NCI-H2196 (cell line): Measurements from ENCODE around the gene DNAH17.

ENCODE experiments used
- DNase-seq: peaks from one replicate; lab custom pipeline; 2025; ENCODE audit not compliant: unreplicated experiment; lab: John Stamatoyannopoulos, UW

DNAH17 gene

DNA sequence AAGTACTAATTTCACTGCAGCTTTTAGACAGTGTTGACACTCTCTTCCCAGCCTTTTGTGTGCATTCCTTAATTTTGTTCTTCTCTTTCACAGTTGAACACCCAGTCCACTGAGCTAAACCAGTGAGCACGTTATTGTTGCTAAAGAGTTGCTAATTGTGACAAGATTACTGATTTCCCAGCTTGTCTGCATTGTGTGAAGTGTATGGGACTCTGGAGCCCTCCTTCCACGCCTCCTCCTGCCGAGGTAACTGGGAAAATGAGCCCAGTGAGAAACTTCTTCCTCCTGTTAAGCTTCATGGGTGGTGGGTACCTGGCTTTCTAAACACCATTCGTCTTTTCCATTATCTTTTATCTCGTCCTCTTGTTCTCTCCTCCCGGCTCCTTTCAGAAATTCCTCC, 29.8 kb upstream of the DNAH17 start:
- DNase-seq: no peak

DNA sequence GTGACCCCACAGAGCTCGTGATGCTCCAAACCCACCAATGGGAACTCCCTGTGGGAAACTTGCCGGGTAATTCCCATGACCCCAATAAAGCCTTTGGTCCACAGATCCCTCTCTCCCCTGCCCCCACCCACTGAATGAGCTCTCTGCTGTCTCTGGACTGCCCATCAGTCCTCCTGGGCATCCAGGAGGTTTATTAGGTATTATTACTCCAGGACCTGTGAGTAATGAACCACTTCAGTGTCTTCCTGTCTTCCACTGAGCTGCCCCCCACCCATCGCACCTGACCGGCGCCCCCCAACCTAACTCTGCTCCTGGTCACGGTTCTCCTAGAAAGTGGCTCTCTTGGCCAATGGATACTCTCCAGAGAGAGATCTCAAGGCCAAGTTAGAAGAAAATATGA, 28.7 kb upstream of the DNAH17 start:
- DNase-seq: no peak

DNA sequence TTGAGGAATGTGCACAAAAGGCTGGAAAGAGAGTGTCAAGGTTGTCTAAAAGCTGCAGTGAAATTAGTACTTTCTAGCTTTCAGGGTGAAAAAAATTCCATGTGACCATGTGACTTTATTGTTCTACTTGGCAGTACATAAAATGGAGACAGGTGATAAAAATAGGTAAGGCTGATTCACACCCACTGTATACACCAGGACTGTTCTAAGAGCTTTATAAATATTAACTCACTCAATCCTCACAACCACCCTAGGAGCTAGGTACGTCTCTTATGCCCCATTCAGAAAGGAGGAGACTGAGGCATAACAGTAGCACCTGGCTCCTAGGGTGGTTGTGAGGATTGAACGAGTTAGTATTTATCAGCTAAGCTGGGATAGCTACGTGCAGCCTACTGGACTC, 28.2 kb upstream of the DNAH17 start:
- no peak for DNase-seq

DNA sequence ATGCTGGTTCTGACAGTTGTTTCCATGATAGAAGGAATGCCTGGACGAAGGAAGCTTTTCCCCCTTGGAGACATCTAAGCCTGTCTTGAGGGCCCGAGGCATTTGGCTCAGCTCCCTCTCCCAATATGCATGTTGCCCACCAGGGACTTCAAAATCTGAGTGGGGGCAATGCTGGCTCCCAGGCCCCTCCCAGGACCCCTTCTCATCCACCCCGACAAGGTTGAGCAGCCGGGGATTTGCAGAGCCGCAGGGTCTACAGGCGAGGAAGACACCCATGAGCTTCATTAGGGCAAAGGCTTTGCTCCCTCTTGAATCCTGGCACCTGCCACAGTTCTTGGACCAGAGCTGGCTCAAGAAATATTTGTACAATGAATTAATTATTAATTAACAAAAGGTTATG, 25.1 kb upstream of the DNAH17 start:
- no peak for DNase-seq

DNA sequence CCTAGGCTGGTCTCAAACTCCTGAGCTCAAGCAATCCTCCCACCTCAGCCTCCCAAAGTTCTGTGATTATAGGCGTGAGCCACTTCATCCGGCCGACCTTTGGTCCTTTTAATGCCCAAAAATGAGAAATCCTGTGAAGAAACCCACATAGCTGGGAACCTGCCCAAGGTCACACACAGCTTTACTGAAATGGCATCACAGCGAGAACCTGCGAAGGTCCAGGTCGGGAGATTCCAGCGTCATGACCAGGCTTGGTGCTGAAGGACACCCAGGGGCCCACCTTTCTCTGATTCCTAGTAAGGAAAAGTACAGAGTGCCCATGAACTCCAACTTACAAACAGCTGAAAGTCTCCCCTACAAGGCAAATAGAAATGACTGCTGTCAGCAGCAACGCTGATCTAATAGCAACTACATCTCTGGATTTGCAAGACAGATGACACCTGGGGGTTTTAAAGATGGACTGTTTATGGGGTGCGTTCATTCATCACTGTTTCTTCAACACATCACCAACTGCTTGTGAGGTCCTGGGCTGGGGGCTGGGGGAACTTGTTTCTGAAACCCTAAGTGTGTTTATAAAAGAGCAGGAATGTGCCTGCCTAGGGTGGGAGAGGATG, 24.5 kb upstream of the DNAH17 start:
- no peak for DNase-seq

DNA sequence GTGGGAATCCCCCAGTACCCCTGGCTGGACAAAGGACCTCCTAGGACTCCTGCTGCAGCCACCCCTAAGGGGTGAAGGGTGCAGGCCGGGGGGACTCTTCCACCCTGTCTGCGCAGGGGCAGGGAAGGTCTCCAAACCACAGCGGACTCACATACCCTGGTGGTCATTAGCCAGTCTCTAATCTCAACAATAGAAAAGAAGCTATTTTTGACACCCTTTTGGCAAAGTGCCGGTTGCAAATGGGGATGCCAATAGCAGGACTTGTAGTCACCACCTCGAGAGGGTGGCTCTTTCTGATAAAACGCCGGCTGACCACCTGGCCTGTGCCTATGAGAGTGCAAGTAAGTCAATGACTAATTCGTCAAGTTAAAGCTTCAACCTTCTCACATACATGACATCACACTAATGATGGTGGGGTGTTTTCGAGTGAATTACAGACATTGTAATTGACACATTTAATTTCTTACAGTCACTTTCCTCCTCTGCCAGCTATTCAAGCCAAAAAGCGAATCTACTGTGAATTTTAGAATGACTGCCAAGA, 23.1 kb upstream of the DNAH17 start:
- no peak for DNase-seq

DNA sequence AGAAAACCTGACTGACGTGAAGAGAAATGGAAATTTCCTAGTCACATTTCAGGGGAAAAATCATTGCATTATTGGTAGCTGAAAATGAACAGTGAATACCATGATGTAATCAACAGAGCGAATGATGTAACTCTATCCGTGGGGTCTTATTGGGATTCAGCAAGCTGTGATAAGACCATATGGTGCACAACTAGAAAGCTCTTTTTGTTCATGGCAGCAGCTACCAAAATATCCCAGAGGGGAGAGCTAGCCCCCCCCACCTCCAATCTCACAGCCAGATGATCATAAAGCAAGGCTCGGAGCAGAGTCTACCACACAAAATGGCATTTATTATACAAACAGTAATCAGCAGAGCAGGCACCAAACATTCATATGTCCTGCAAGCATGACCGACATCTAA, 22.2 kb upstream of the DNAH17 start:
- DNase-seq: no peak

DNA sequence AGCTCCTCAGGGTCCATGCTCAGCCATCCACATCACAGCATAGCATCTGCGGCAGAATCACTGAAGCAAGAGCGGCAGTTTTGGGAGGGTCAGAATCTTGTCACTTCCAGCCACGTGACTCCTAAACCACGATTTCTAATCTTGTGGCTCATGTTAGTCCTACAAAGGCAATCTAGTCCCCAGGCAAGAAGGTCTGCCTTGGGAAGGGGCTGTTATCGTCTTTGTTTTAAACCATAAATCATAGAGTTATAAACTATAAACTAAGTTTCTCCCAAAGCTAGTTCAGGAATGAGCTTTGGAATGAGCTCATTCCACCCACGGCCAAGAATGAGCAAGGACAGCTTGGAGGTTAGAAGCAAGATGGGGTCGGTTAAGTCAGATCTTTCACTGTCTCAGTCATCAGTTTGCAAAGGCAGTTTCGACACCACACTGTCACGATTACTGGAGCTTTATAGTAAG, 20.8 kb upstream of the DNAH17 start:
- DNase-seq: no peak

DNA sequence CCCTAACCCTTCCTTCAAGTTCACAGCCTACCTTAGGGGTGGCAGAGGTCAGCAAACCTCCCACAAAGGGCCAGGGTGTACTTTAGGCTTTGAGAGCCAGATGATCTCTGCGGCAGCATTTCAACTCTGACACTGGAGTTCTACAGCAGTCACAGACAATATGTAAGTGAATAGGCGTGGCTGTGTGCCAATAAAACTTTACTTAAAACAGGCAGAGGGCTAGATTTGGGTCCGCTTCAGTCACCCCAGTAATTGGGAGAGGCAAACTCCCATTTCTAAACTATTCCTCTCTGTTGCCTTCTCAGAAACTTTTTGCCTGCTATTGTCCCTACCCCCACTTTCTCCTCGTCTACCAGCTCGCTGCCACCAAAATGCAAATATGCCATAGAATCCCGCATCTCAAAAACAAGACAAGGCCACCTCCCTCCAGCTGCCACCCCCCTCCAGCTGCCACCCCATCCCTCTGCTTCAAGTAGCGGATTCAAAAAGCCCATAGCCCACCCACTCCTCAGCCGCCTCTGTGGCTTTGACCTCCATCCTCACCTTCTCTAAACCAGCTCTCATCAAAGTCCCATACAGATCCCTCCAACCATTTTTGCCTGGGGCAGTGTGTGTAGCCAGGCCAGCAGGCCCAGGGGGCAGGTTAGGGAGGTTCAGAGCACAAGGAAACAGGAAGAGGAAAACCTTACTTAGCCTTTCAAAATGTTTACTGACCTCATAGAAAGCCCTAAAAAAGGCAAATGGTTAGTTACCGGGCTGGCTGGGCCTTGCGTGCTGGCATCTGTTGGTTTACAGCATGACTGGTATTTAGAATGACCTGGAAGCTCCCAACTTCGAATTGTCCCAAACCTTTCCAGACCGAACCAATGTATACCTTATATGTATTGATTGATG, 19.9 kb upstream of the DNAH17 start:
- no peak for DNase-seq

DNA sequence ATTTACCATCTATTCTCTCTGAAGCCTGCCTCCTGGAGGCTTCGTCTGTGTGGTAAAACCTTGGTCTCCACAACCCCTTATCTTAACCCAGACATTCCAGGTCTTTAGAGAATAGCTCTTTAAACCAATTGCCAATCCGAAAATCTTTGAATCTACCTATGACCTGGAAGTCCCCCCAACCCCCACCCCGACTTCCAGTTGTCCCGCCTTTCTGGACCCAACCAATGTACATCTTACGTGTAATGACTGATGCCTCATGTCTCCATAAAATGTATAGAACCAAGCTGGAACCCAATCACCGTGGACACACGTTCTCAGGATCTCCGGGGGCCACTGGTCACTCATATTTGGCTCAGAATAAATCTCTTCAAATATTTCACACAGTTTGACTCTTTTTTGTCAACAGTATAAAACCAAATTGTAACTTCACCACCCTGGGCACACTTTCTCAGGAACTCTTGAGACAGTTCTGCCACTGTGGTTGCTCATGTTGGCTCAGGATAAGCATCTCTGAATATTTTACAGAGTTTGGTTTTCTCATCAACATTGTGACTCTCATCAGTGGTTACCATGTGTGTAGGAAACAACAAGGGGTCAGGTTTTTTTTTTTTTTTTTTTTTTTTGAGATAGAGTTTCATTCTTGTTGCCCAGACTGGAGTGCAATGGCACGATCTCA, 18.1 kb upstream of the DNAH17 start:
- no peak for DNase-seq

DNA sequence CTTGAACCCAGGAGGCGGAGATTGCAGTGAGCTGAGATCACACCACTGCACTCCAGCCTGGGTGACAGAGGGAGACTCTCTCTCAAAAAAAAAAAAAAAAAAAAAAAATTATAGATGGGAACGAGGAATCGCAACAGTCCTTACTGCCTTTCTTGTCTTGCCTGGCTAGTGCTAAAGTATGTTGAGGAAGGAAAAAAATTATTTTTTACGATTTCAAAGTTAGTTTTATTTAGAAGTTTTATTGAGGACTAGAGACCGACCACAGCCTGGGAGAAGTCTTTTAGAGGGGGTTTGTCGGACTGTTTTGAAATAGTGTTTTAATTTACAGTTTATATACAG, 15.8 kb upstream of the DNAH17 start:
- DNase-seq: no peak

DNA sequence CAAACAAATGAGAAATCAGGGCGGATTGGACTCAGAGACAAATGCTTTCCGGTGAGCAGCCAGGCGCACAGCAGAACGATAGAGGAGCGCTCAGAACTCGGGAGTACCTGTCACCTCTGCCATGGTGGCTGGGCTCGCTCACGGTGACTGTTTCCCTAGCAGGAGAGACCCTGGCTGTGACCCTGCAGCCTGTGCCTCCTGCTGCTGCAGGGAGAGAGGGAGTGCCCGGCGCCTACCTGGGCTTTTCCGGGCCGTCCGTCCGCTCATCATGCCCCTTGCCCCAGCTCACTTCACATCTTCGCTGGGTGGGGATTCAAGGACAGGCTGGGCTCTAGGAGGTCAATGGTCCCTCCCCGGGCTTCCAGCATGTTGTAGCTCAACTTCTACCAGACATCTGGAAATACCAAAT, 14.1 kb upstream of the DNAH17 start:
- no peak for DNase-seq

DNA sequence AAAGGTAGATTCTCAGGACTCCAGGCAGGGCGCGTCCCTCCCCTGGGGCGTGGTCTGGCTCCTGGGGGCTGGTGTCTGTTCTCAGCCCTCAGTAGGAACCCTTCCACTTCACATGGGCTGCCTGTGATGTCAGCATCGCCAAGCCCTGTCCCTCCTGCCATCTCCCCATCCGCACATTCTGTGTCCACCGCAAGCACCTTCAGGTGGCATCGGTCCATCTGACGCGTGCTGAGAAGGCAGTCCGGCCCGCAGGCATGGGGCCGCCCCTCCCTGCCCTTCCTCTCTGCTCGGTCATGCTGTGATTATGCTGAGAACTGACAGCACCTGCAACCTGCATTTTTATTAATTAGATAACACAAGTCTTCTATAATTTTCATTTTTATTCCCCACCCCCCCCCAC, 12.7 kb upstream of the DNAH17 start:
- DNase-seq: no peak

DNA sequence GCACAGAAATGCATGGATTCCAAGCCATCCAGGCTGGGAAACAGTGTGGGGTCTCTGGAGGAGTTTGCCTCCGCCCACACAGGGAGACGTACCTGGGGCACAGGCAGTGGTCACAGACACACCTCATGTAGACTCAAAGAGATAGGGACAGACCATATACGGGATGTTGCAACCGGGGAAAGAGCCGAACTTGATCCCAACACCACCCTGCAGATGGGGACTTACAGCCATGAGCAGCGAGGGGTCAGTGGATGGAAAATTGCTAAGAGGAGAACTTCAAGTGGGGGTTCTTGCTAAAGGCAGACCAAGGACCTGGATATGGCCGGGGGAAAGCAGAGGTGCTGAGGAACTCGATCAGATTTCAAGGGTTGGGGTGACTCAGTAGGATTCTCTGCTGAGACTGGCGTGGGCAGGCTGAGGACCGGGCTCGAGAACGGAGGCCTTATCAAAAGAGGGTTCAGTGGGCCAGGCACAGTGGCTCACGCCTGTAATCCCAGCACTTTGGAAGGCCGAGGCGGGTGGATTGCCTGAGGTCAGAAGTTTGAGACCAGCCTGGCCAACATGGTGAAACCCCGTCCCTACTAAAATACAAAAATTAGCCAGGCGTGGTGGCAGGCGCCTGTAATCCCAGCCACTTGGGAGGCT, 12.0 kb upstream of the DNAH17 start:
- no peak for DNase-seq

DNA sequence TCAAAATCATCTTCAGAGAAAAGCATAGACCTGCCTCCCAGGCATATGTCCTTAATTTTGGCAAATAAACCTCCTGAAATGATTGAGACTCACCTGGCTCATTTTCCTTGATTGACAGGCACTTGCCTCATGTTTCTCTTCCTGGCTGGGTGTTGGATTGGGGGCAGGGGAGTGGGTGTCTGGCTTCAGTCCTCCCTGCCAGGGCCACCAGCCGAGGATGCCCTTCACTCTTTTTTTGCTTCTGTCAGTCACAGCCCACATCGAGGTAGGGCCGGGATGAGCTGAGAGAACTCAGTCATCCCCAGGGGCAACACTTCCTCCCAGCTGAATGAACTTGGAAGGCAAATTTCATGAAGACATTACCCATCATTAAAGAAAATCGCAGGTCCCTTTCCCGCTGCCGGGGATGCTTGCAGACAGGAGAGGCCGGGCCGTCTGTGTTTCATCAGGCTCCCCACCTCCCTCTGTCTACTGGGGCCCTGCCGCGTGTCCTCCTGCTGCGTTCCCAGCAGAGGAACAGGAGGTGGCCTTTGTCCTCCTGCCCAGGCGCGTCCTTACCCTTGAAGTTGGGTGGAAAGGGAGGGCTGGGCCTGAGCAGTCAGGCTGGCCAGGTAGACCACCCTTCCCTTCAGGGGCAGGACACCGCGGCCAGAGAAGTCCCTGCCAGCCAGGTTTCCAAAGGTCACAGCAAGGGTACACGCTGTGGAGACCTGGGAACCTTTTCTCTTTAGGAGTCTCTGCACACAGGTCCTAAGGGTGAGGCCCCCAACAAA, 11.2 kb upstream of the DNAH17 start:
- DNase-seq: no peak

DNA sequence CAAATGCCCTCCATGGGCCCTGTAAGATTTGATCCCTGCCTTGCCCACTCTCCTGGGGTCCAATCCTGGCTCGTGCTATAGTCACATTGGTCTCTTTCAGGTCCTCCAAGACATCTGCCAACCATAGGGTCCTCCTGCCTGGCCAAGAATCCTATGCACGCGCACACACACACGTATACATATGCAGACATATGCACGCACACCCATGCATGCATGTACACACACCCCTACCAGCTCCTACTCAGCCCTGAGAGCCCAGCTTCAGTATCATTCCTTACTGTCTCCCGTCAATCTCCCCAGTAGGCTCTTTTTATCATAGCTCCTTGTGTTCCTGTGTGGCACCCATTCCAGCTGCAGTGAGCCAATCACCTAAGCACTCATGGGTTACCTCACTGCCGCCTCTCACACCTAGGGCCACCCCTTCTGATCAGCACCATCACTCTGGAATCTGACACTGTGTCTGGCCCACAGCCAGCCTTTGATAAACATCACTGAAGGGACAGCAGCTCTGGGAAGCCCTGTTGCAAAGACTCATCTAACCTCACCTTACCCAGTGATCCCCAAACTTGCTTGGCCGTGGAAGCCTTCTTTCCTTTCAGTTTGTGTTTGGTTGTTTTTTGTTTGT, 7.9 kb upstream of the DNAH17 start:
- no peak for DNase-seq

DNA sequence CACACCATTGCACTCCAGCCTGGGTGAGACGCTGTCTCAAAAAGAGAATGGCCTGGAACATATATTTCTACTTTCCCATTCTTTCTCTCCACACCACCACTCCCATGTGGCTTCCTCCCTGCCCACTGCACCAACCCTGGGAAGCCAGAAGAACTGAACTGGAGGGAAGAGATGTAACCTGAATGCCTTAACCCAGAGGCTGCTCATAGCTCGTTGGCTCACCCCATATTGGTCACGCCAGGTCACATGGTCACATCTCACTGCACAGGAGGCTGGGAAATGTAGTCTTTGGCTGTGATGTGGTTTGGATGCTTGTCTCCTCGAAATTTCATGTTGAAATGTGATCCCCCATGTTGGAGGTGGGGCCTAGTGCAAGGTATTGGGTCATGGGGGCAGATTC, 5.9 kb upstream of the DNAH17 start:
- no peak for DNase-seq

DNA sequence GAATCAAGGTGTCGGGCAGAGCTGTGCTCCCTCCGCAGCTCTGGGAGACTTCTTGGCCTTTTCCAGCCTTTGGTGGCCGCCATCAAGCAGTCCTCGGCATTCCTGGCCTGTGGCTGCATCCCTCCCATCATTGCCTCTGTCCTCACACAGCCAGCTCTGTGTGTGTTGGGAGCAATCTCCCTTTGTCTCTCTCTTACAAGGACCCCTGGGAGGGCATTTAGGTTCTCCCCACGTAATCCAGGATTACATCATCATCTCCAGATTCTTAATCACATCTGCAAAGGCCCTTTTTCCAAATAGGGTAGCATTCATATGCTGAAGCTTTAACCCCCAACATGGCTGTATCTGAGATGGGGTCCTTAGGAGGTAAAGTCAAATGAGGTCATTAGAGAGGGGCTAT, 4.1 kb upstream of the DNAH17 start:
- no peak for DNase-seq

DNA sequence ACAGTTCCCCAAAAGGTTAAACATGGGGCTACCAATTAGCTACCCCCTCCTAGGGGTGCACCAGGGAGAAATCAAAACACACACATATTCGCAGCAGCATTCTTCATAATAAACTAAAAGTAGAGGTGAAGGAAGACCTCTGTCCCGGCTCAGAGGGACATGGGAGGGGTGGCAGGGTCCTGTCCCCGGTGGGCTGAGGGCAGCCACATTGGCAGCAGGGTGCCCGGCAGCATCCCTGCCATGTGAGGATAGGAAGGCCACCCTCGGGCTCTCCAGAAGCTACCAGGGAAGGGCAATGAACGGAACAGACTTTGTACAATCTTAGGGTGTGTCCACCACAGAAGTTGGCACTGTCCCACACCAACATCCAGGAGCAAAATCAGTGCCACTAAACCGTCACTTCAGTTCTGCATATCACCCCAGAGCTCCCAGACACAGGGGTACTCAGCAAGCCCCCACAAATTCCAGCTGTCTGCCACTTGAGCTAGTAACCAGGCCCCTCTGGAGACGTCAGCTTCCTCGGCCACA, 3.1 kb upstream of the DNAH17 start:
- no peak for DNase-seq
